Dermis blood vessel endothelial cell (primary cell): ENCODE results near the gene CCDC185. TPM values are rescaled to one million over a fixed set of nuclear protein-coding genes. Genes with fewer than 3 reads are reported as not detected.
A peak's percentile ranks its signal among the peaks of the same experiment; 100 is the strongest.
"Not testable (repeated sequence)": the region's sequence is repeated elsewhere in the genome, so short reads cannot be mapped to it uniquely, and the experiment has no call there.

Source experiments
- DNase-seq: peaks from one replicate; pipeline ENCODE4 v3.0.0; 2010
- total RNA-seq: library from RNA; depleted of rRNA; stranded (reverse); fragments of >200 nt; gene quantifications from 2 replicates; pipeline ENCODE4 v1.2.3, GENCODE V29; 2014

The CCDC185 gene
- total RNA-seq, 1 donor from 2014 or later = 0.17 TPM

- not testable (repeated sequence) for DNase-seq
Measured at GRCh38 chr1:223399393-223399792, 6.2 kb downstream of the CCDC185 start.

- peak; percentile 11 for DNase-seq
Measured at GRCh38 chr1:223401873-223402789, 8.9 kb downstream of the CCDC185 start.

GRCh38 chr1:223402790-223403142, 9.6 kb downstream of the CCDC185 start:
- DNase-seq = no peak

- DNase-seq = peak; percentile 8
Measured at GRCh38 chr1:223403184-223403815, 10.1 kb downstream of the CCDC185 start.

- no peak for DNase-seq
Measured at GRCh38 chr1:223405507-223405906, 12.3 kb downstream of the CCDC185 start.

- DNase-seq = no peak
Measured at GRCh38 chr1:223410036-223410435, 16.8 kb downstream of the CCDC185 start.

GRCh38 chr1:223411309-223411708, 18.1 kb downstream of the CCDC185 start:
- DNase-seq = no peak

GRCh38 chr1:223411710-223412109, 18.5 kb downstream of the CCDC185 start:
- no peak for DNase-seq

GRCh38 chr1:223413216-223413615, 20.0 kb downstream of the CCDC185 start:
- no peak for DNase-seq

- DNase-seq = no peak
Measured at GRCh38 chr1:223417444-223417843, 24.2 kb downstream of the CCDC185 start.

GRCh38 chr1:223417903-223418663, 24.9 kb downstream of the CCDC185 start:
- DNase-seq = no peak

GRCh38 chr1:223419115-223419514, 25.9 kb downstream of the CCDC185 start:
- DNase-seq = no peak

- no peak for DNase-seq
Measured at GRCh38 chr1:223419561-223419960, 26.3 kb downstream of the CCDC185 start.

GRCh38 chr1:223421025-223421424, 27.8 kb downstream of the CCDC185 start:
- no peak for DNase-seq

- no peak for DNase-seq
Measured at GRCh38 chr1:223421676-223422075, 28.5 kb downstream of the CCDC185 start.

GRCh38 chr1:223422911-223423310, 29.7 kb downstream of the CCDC185 start:
- DNase-seq = no peak

- DNase-seq = no peak
Measured at GRCh38 chr1:223423641-223424233, 30.5 kb downstream of the CCDC185 start.

GRCh38 chr1:223425550-223425949, 32.3 kb downstream of the CCDC185 start:
- no peak for DNase-seq

GRCh38 chr1:223426936-223427335, 33.7 kb downstream of the CCDC185 start:
- no peak for DNase-seq

GRCh38 chr1:223429313-223429731, 36.1 kb downstream of the CCDC185 start:
- no peak for DNase-seq

GRCh38 chr1:223429821-223430220, 36.6 kb downstream of the CCDC185 start:
- no peak for DNase-seq

GRCh38 chr1:223430236-223430635, 37.0 kb downstream of the CCDC185 start:
- DNase-seq = no peak

- DNase-seq = no peak
Measured at GRCh38 chr1:223437151-223437550, 43.9 kb downstream of the CCDC185 start.
